K562 (cell line): ENCODE data around the gene TMEM163. TPM values are rescaled to one million over a fixed set of nuclear protein-coding genes. Genes with fewer than 3 reads are reported as not detected.

ENCODE experiments used
- CBX8 ChIP-seq: fragments of 200-600 bp; sonication (generic); IDR thresholded peaks from 2 replicates; pipeline ENCODE4 v1.6.1; 2012; ENCODE audit warnings: borderline replicate concordance, mixed run types, low read depth, mild to moderate bottlenecking, moderate library complexity, mixed read lengths, low read length, control low read depth, inconsistent platforms; ENCODE audit not compliant: poor library complexity, severe bottlenecking; ENCODE audit errors: extremely low read depth
- DEAF1 ChIP-seq: fragments of 450-650 bp; formaldehyde crosslinking; IDR thresholded peaks from 2 replicates; pipeline ENCODE4 v1.4.0; 2020; ENCODE audit warnings: mild to moderate bottlenecking, moderate library complexity
- FOXJ3 ChIP-seq: sonication (generic); formaldehyde crosslinking; IDR thresholded peaks from 2 replicates; pipeline ENCODE4 v1.4.0; 2020; ENCODE audit warnings: mild to moderate bottlenecking, missing genetic modification reagents
- NFATC3 ChIP-seq: fragments of 450-650 bp; IDR thresholded peaks from 2 replicates; pipeline ENCODE4 v1.6.1; 2017; ENCODE audit warnings: mild to moderate bottlenecking
- RAD21 ChIP-seq, 2 experiments: fragments of 250-450 bp in 1 of 2; fragments of 450-650 bp in 1 of 2; sonication (Bioruptor Pico) in 1 of 2; formaldehyde crosslinking in 1 of 2; IDR thresholded peaks in 1 of 2; conservative IDR thresholded peaks in 1 of 2; 2 replicates each; pipeline versions ENCODE4 v1.4.0 to v1.8.0; 2020 to 2022; ENCODE audit warnings: mild to moderate bottlenecking in 2 of 2, moderate library complexity in 1 of 2
- RCOR1 ChIP-seq, 2 experiments: IDR thresholded peaks; 2 replicates each; pipeline ENCODE4 v1.6.1; 2012; ENCODE audit warnings: low read depth in 2 of 2, low read length in 2 of 2, borderline replicate concordance in 1 of 2, improper control_type of control experiment in 1 of 2
- RHOXF2B ChIP-seq: fragments of 250-450 bp; sonication (Bioruptor Pico); conservative IDR thresholded peaks from 2 replicates; pipeline ENCODE4 v1.5.1; 2021
- SMC3 ChIP-seq: conservative IDR thresholded peaks from 2 replicates; pipeline ENCODE4 v1.6.1; 2011; ENCODE audit warnings: low read depth, low read length, improper control_type of control experiment; ENCODE audit not compliant: insufficient read depth
- STAG1 ChIP-seq: sonication (generic); formaldehyde crosslinking; IDR thresholded peaks from 2 replicates; pipeline ENCODE4 v1.5.0; 2020; ENCODE audit warnings: missing genetic modification reagents, borderline replicate concordance
- TEAD4 ChIP-seq, 2 experiments: sonication (generic) in 1 of 2; formaldehyde crosslinking in 1 of 2; IDR thresholded peaks; 2 replicates each; pipeline versions ENCODE4 v1.6.1 to v1.8.0; 2012 to 2022; ENCODE audit warnings: borderline replicate concordance in 1 of 2, inconsistent platforms in 1 of 2, low read length in 1 of 2, mild to moderate bottlenecking in 1 of 2, missing genetic modification reagents in 1 of 2
- USF2 ChIP-seq: sonication (generic); formaldehyde crosslinking; IDR thresholded peaks from 2 replicates; pipeline ENCODE4 v1.5.0; 2020; ENCODE audit warnings: missing genetic modification reagents
- ZBTB1 ChIP-seq: sonication (generic); formaldehyde crosslinking; IDR thresholded peaks from 2 replicates; pipeline ENCODE4 v1.8.1; 2023; ENCODE audit warnings: missing genetic modification reagents, low read depth, mild to moderate bottlenecking, borderline replicate concordance
- polyA plus RNA-seq, 8 experiments: library from polyadenylated mRNA; depleted of rRNA in 4 of 8; stranded (reverse) in 5 of 8; unstranded in 3 of 8; fragments of >200 nt; fragmentation: Nextera tagmentation in 2 of 8; fragmentation: Illumina TruSeq in 1 of 8; extraction: Ambion mirVana in 2 of 8; extraction: Trizol in 1 of 8; gene quantifications; 2 replicates each; pipeline versions ENCODE4 v1.2.1 to v1.2.3, GENCODE V29; 2011 to 2014; ENCODE audit warnings: inconsistent platforms in 1 of 8, missing spikeins in 1 of 8
- total RNA-seq, 7 experiments: library from RNA; depleted of rRNA in 6 of 7; stranded (reverse); fragments of >200 nt in 6 of 7; fragmentation: Illumina TruSeq in 2 of 7; extraction: Trizol in 2 of 7; gene quantifications; 2 replicates each; pipeline versions ENCODE4 v1.2.1 to v1.2.3, GENCODE V29; 2011 to 2021; ENCODE audit warnings: low replicate concordance in 1 of 7
- TF ChIP-seq, protein P1 (sequence below): sonication (generic); formaldehyde crosslinking; IDR thresholded peaks from 2 replicates; pipeline ENCODE4 v1.9.0; 2022; ENCODE audit warnings: mild to moderate bottlenecking, missing genetic modification reagents

The TMEM163 gene
- total and polyA plus RNA-seq, 9 of the 15 experiments (the other 6 are each of a cell fraction or from before 2014, with no cell fraction given): 0.04 to 0.68 (median 0.16) TPM; not detected in 3

- no peak for TF ChIP-seq USF2
- no peak for TF ChIP-seq RHOXF2B (CRISPR knock-in tag)
- TF ChIP-seq, protein P1, sequence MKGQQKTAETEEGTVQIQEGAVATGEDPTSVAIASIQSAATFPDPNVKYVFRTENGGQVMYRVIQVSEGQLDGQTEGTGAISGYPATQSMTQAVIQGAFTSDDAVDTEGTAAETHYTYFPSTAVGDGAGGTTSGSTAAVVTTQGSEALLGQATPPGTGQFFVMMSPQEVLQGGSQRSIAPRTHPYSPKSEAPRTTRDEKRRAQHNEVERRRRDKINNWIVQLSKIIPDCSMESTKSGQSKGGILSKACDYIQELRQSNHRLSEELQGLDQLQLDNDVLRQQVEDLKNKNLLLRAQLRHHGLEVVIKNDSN (CRISPR knock-in tag): 0 out of 2 replicates have a peak, but pooled peaks have one; percentile 16
- no peak for TF ChIP-seq CBX8
- peak; percentile 77 to 86 for TF ChIP-seq RAD21 (CRISPR knock-in tag; conservative IDR thresholded peaks at IDR 0.05 in 1 of 2, IDR thresholded peaks at IDR 0.05 in 1 of 2)
- TF ChIP-seq FOXJ3 (CRISPR knock-in tag): no peak
- TF ChIP-seq TEAD4 (IDR thresholded peaks at IDR 0.05; ENCODE audit: low read length): no peak
- no peak for TF ChIP-seq TEAD4 (CRISPR knock-in tag; IDR thresholded peaks at IDR 0.05; ENCODE audit: borderline replicate concordance)
- TF ChIP-seq RCOR1 (IDR thresholded peaks at IDR 0.05; ENCODE audit: borderline replicate concordance in 1 of 2, low read depth in 2 of 2, low read length in 2 of 2): no peak
- peak; percentile 52; the same call in 1 of the 2 replicates for TF ChIP-seq DEAF1 (CRISPR knock-in tag)
- TF ChIP-seq ZBTB1 (CRISPR knock-in tag): no peak
- 0 out of 2 replicates have a peak, but pooled peaks have one; percentile 36 for TF ChIP-seq SMC3
- peak; percentile 86; the same call in 1 of the 2 replicates for TF ChIP-seq STAG1 (CRISPR knock-in tag)
- TF ChIP-seq NFATC3: no peak
Observed at GRCh38 chr2:134460583-134460998, 258.2 kb downstream of the TMEM163 start (continued).
